ENCODE results near the gene EYA3. TPM values are rescaled to one million over a fixed set of nuclear protein-coding genes. Genes with fewer than 3 reads are reported as not detected.

Gene EYA3
- total RNA-seq, 1 experiment from 2014 or later, result 29.4 TPM

DNA sequence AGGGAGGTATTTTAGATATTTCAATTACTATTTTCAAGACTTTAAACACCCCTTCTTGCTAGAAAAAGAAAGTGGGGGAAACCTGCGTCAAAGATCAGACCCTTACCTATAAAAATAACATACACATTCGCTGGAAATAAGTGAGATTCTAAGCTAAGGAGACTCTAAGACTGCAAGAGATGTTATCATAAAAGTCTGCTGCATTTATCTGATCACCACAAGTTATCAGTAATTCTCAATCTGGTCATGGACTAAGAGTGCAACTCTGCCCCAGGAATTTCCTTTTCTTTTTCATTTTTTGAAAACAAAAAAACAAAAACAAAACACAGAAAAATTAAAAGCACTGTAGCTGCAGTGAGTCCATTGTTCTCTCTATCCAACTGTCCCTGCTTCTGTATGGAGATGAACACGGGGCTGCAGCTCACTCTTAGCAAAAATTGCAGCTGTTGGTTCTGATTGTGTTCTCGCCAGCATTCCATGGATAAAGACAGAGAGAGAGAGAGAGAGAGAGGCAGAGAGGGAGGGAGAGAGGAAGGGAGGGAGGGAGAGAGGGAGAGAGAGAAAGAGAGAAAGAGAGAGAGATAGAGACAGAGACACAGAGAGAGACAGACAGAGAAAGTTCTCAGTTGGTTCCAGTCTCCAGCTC is 114.5 kb downstream of the EYA3 start:
- Mint-ChIP-seq H3K27me3 (ENCODE audit: low read depth) (no peaks in the 10 kb centered on the region), H3K4me3 (no peak overlapping the region), H3K9me3 (no peaks in the 10 kb centered on the region), H3K27ac (no peak overlapping the region), H3K36me3 (no peaks in the 10 kb centered on the region; the same call in 1 of the 2 replicates), H3K4me1 (no peaks in the 10 kb centered on the region)
- CTCF ChIA-PET, result interaction anchor here (1.7 to 1.9 kb wide), 2 partner anchors 14 to 116 kb away, joined by 6 to 11 read pairs; partner anchors contain the start of gene XKR8
- DNase-seq (ENCODE audit: low spot score) (no peak), ATAC-seq (no peak)
- POLR2A ChIA-PET, result interaction anchor here (0.6 kb wide), 1 partner anchor 299 kb away, joined by 6 read pairs; no protein-coding TSS in a partner anchor
- TF ChIP-seq MYBL2 (CRISPR knock-in tag; IDR thresholded peaks at IDR 0.05), result no peak
- no peak for TF ChIP-seq IRF1 (CRISPR knock-in tag; IDR thresholded peaks at IDR 0.05)
- no peak for TF ChIP-seq ZBTB21 (CRISPR knock-in tag; IDR thresholded peaks at IDR 0.05; ENCODE audit: borderline replicate concordance)
- no peak for TF ChIP-seq IRF2 (CRISPR knock-in tag; IDR thresholded peaks at IDR 0.05; ENCODE audit: borderline replicate concordance, low read depth)
- TF ChIP-seq, protein P1, sequence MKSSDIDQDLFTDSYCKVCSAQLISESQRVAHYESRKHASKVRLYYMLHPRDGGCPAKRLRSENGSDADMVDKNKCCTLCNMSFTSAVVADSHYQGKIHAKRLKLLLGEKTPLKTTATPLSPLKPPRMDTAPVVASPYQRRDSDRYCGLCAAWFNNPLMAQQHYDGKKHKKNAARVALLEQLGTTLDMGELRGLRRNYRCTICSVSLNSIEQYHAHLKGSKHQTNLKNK (CRISPR knock-in tag; IDR thresholded peaks at IDR 0.05), result no peak
- TF ChIP-seq, protein P2, sequence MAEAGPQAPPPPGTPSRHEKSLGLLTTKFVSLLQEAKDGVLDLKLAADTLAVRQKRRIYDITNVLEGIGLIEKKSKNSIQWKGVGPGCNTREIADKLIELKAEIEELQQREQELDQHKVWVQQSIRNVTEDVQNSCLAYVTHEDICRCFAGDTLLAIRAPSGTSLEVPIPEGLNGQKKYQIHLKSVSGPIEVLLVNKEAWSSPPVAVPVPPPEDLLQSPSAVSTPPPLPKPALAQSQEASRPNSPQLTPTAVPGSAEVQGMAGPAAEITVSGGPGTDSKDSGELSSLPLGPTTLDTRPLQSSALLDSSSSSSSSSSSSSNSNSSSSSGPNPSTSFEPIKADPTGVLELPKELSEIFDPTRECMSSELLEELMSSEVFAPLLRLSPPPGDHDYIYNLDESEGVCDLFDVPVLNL (CRISPR knock-in tag; IDR thresholded peaks at IDR 0.05; ENCODE audit: borderline replicate concordance, low read depth), result no peak
- TF ChIP-seq CREM (CRISPR knock-in tag; IDR thresholded peaks at IDR 0.05), result no peak
- TF ChIP-seq, protein P3, sequence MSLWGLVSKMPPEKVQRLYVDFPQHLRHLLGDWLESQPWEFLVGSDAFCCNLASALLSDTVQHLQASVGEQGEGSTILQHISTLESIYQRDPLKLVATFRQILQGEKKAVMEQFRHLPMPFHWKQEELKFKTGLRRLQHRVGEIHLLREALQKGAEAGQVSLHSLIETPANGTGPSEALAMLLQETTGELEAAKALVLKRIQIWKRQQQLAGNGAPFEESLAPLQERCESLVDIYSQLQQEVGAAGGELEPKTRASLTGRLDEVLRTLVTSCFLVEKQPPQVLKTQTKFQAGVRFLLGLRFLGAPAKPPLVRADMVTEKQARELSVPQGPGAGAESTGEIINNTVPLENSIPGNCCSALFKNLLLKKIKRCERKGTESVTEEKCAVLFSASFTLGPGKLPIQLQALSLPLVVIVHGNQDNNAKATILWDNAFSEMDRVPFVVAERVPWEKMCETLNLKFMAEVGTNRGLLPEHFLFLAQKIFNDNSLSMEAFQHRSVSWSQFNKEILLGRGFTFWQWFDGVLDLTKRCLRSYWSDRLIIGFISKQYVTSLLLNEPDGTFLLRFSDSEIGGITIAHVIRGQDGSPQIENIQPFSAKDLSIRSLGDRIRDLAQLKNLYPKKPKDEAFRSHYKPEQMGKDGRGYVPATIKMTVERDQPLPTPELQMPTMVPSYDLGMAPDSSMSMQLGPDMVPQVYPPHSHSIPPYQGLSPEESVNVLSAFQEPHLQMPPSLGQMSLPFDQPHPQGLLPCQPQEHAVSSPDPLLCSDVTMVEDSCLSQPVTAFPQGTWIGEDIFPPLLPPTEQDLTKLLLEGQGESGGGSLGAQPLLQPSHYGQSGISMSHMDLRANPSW (CRISPR knock-in tag; conservative IDR thresholded peaks at IDR 0.05; ENCODE audit: low read depth), result no peak
- TF ChIP-seq, protein P4, sequence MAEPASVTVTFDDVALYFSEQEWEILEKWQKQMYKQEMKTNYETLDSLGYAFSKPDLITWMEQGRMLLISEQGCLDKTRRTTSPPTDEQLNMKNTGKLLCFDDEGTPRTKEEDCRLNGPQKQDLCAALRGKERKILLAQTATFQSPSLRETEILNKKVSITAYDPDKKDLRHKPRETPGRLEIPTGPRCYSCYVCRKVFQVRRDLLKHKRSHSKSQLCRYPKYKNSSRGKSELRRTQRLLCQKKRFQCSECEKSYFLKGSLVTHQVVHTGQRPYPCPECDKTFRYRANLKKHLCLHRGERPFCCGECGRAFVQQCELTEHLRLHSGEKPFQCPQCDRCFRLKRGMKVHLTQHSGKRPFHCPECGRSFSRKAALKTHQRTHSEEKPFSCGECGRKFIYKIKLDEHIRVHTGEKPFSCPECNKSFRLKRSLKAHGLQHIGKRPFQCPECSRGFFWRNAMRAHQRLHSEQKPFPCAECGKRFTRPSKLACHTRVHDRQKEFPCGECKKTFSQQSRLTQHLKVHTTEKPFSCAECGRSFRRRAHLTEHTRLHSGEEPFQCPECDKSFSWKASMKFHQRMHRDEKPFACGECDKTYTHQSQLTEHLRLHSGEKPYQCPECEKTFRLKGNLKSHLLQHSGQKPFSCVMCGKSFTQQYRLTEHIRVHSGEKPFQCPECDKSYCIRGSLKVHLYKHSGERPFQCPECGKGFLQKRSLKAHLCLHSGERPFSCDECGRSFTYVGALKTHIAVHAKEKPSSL (CRISPR knock-in tag; conservative IDR thresholded peaks at IDR 0.05), result no peak
- TF ChIP-seq, protein P5, sequence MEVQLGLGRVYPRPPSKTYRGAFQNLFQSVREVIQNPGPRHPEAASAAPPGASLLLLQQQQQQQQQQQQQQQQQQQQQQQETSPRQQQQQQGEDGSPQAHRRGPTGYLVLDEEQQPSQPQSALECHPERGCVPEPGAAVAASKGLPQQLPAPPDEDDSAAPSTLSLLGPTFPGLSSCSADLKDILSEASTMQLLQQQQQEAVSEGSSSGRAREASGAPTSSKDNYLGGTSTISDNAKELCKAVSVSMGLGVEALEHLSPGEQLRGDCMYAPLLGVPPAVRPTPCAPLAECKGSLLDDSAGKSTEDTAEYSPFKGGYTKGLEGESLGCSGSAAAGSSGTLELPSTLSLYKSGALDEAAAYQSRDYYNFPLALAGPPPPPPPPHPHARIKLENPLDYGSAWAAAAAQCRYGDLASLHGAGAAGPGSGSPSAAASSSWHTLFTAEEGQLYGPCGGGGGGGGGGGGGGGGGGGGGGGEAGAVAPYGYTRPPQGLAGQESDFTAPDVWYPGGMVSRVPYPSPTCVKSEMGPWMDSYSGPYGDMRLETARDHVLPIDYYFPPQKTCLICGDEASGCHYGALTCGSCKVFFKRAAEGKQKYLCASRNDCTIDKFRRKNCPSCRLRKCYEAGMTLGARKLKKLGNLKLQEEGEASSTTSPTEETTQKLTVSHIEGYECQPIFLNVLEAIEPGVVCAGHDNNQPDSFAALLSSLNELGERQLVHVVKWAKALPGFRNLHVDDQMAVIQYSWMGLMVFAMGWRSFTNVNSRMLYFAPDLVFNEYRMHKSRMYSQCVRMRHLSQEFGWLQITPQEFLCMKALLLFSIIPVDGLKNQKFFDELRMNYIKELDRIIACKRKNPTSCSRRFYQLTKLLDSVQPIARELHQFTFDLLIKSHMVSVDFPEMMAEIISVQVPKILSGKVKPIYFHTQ (CRISPR knock-in tag; IDR thresholded peaks at IDR 0.05), result no peak
- TF ChIP-seq TP53 (CRISPR knock-in tag; IDR thresholded peaks at IDR 0.05), result no peak
- no peak for TF ChIP-seq EMX1 (CRISPR knock-in tag; IDR thresholded peaks at IDR 0.05)
- no peak for TF ChIP-seq SP1 (CRISPR knock-in tag; conservative IDR thresholded peaks at IDR 0.05)
- no peak for TF ChIP-seq PRDM15 (CRISPR knock-in tag; IDR thresholded peaks at IDR 0.05)
- no peak for TF ChIP-seq E2F1 (CRISPR knock-in tag; IDR thresholded peaks at IDR 0.05)
- TF ChIP-seq ZNF121 (CRISPR knock-in tag; IDR thresholded peaks at IDR 0.05), result no peak
- TF ChIP-seq FOXP4 (CRISPR knock-in tag; IDR thresholded peaks at IDR 0.05), result no peak
- TF ChIP-seq ZNF219 (CRISPR knock-in tag; IDR thresholded peaks at IDR 0.05; ENCODE audit: borderline replicate concordance), result no peak
- TF ChIP-seq MAX (CRISPR knock-in tag; IDR thresholded peaks at IDR 0.05), result no peak

Measured in WTC11 (cell line).